Measurements from ENCODE around the gene HOXA4. TPM values are rescaled to one million over a fixed set of nuclear protein-coding genes. Genes with fewer than 3 reads are reported as not detected.
A peak's percentile ranks its signal among the peaks of the same experiment; 100 is the strongest.

HOXA4 gene
- total RNA-seq, 4 donors from 2014 or later = 0.14 to 7.7 (median 0.26) TPM; not detected in 1

GRCh38 chr7:27126596-27127327 is 3.8 kb downstream of the HOXA4 start:
- TF ChIP-seq POLR2A (IDR thresholded peaks at IDR 0.05) (no peak), CTCF (IDR thresholded peaks at IDR 0.05) (no peak)
- Histone ChIP-seq H3K27ac (no peak overlapping the region), H3K36me3 (no peaks in the 10 kb centered on the region), H3K27me3 (no peaks in the 10 kb centered on the region), H3K4me3 (no peak overlapping the region), H3K9me3 (no peaks in the 10 kb centered on the region), H3K4me1 (no peaks in the 10 kb centered on the region)
- intact Hi-C loops (cut with DNase I; ENCODE audit: low total_unique reads) = no loop called here
- no peak for DNase-seq

- Histone ChIP-seq H3K4me1 (no peaks in the 10 kb centered on the region), H3K9me3 (no peaks in the 10 kb centered on the region), H3K27ac (no peak overlapping the region), H3K27me3 (no peaks in the 10 kb centered on the region), H3K36me3 (no peaks in the 10 kb centered on the region), H3K4me3 (no peak overlapping the region)
- TF ChIP-seq CTCF (IDR thresholded peaks at IDR 0.05) (no peak), POLR2A (IDR thresholded peaks at IDR 0.05) (no peak)
- no peak for DNase-seq
- intact Hi-C loops (cut with DNase I; ENCODE audit: low total_unique reads) = no loop called here
Measured at GRCh38 chr7:27125986-27126394, 4.6 kb downstream of the HOXA4 start.

- H3K27ac ChIP-seq = peak overlapping the region in 1 of 2 donors; percentile 39
- H3K4me1 ChIP-seq = no peaks in the 10 kb centered on the region
- no peaks in the 10 kb centered on the region for H3K9me3 ChIP-seq
- TF ChIP-seq POLR2A (IDR thresholded peaks at IDR 0.05) (no peak), CTCF (IDR thresholded peaks at IDR 0.05) (no peak)
- H3K36me3 ChIP-seq = no peaks in the 10 kb centered on the region
- intact Hi-C loops (cut with DNase I; ENCODE audit: low total_unique reads) = no loop called here
- no peak overlapping the region for H3K4me3 ChIP-seq
- H3K27me3 ChIP-seq = no peaks in the 10 kb centered on the region
- DNase-seq = no peak
Measured at GRCh38 chr7:27124902-27125689, 5.5 kb downstream of the HOXA4 start.

DNA sequence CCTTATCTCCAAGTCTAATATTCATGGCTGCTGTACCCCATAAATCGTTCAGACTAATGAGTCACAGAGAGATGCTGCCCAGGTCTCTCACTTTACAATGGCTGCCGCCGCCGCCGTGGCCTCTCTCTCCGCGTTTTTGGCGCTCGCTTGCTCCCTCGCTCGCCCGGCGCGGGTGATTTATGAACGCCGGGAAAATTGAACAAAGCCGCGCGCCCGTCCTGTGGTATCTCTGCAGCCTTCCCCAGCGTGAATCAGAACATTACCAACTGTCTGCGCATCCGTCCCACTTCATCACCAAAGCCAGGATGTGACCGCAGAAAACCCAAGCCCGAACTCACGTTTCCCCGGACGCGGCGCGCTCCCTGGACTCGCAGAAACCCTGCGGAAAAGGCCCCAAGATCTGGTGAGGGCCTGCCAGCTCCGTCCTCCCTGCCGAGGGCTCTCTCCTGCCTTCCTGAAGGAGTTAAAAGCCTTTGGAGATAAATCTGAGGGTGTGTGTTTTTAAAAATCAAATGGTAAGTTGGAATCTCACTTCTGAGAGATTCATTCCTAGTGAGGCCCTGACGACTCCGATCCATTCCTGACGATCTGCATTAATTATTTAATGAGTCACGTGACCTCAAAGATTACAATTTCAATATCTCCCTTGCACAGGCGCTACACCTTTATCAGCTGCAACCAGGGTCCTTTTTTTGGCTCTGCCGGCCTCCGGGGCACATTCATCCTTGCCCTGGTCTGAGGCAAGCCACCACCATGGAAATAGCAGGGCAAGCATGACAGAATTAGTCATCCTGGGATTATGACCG is 6.3 kb downstream of the HOXA4 start:
- TF ChIP-seq CTCF (IDR thresholded peaks at IDR 0.05) (no peak), POLR2A (IDR thresholded peaks at IDR 0.05) (no peak)
- intact Hi-C loops (cut with DNase I; ENCODE audit: low total_unique reads) = no loop called here
- H3K27me3 ChIP-seq = no peaks in the 10 kb centered on the region
- H3K27ac ChIP-seq = peak overlapping the region in 1 of 2 donors; percentile 39
- DNase-seq = peak; percentile 64 to 80
- H3K9me3 ChIP-seq = no peaks in the 10 kb centered on the region
- H3K4me3 ChIP-seq = no peak overlapping the region
- no peaks in the 10 kb centered on the region for H3K36me3 ChIP-seq
- no peaks in the 10 kb centered on the region for H3K4me1 ChIP-seq
